SK-N-MC (cell line): ENCODE data around the gene TRIP10.
"Not testable (repeated sequence)": the region's sequence is repeated elsewhere in the genome, so short reads cannot be mapped to it uniquely, and the experiment has no call there.

Source experiments
- DNase-seq: peaks from one replicate; pipeline ENCODE4 v3.0.0-alpha.2; 2011; ENCODE audit warnings: low read depth, low spot score
- H3K27ac ChIP-seq: fragments of 200-600 bp; sonication (generic); 2 replicates; pipeline ENCODE4 v1.5.1; 2016; ENCODE audit warnings: mixed run types
- H3K36me3 ChIP-seq: fragments of 200-600 bp; sonication (generic); 2 replicates; pipeline ENCODE4 v1.6.1; 2017; ENCODE audit warnings: antibody characterized with exemption, low read length, mixed read lengths; ENCODE audit not compliant: insufficient read depth
- H3K4me3 ChIP-seq: fragments of 200-600 bp; sonication (generic); 2 replicates; pipeline ENCODE4 v1.5.1; 2016
- H3K9ac ChIP-seq: fragments of 200-600 bp; sonication (generic); 2 replicates; pipeline ENCODE4 v1.8.0; 2017; ENCODE audit warnings: mixed run types, mixed read lengths; ENCODE audit not compliant: insufficient read length
- H3K9me3 ChIP-seq: fragments of 200-600 bp; sonication (generic); 2 replicates; pipeline ENCODE4 v1.6.1; 2017; ENCODE audit warnings: low read depth, mild to moderate bottlenecking, antibody characterized with exemption, low read length, moderate library complexity, mixed read lengths
- EZH2 ChIP-seq: fragments of 200-600 bp; sonication (generic); IDR thresholded peaks from one replicate; pipeline ENCODE4 v1.6.1; 2017; ENCODE audit warnings: antibody characterized with exemption
- FOXP2 ChIP-seq: optimal IDR thresholded peaks from 2 replicates; pipeline ENCODE3; 2011; ENCODE audit warnings: mild to moderate bottlenecking, moderate library complexity; ENCODE audit not compliant: insufficient read depth; ENCODE audit errors: extremely low read length, control extremely low read depth
- POLR2AphosphoS5 ChIP-seq: IDR thresholded peaks from 2 replicates; pipeline ENCODE4 v1.6.1; 2012; ENCODE audit warnings: mild to moderate bottlenecking, low read depth, low read length, borderline replicate concordance

TRIP10 gene

DNA sequence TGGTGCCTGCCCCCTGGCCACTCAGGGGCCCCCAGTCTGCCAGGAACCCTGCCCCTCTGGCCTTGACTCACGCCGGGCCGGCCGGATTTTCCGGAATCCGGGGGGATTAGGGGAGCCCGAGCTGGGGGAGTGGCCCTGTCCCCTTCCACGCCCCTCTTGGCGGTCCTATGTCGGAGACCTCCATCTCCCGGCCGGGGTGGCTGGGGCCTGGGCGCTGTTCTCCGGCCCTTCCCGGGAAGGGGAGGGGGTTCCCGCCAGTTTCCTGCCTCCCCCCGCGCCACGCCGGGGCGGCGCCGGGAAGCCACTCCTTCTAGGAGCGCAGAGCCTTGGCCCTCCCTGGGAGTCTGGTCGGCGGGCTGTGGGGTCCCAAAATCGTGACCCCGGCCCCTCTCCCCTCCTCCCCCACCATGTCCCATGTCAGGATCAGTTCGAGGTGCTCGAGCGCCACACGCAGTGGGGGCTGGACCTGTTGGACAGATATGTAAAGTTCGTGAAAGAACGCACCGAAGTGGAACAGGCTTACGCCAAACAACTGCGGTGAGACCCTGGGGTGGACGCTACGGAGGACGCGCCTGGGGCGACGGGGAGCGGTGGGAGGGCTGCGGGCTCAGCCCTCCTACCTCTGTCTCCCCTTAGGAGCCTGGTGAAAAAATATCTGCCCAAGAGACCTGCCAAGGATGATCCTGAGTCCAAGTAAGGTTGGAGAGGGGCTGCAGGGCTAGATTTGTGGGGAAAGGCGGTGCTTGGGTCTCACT lies 1.3 kb downstream of the TRIP10 start:
- Histone ChIP-seq H3K27ac (no peak overlapping the region), H3K36me3 (peaks cover 24% of the 10 kb centered on the region), H3K9ac (peak overlapping the region; percentile 78), H3K9me3 (no peaks in the 10 kb centered on the region), H3K4me3 (peak overlapping the region; percentile 91)
- TF ChIP-seq FOXP2, result no peak
- no peak for TF ChIP-seq EZH2
- TF ChIP-seq POLR2AphosphoS5, result no peak
- DNase-seq, result no peak

DNA sequence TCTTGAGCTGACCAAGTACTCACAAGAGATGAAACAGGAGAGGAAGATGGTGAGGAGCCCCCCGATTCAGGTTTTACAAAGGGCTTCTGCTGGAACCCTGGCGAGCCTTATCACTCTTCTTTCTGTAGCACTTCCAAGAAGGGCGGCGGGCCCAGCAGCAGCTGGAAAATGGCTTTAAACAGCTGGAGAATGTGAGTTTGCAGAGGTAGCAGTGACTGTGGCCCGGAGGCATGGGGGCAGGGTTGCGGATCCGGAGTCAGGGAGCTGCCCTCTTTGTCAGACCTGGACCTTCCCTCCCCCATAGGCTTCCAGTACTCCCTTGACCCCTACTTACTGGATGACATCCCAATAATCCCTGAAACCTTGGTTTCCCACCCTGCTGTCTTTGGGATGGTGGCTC lies 3.6 kb downstream of the TRIP10 start:
- peaks cover 43% of the 10 kb centered on the region for H3K36me3 ChIP-seq
- DNase-seq, result no peak
- H3K27ac ChIP-seq, result no peak overlapping the region
- H3K9ac ChIP-seq, result no peak overlapping the region
- H3K9me3 ChIP-seq, result no peaks in the 10 kb centered on the region
- no peak overlapping the region for H3K4me3 ChIP-seq
- TF ChIP-seq FOXP2 (no peak), EZH2 (no peak), POLR2AphosphoS5 (no peak)

DNA sequence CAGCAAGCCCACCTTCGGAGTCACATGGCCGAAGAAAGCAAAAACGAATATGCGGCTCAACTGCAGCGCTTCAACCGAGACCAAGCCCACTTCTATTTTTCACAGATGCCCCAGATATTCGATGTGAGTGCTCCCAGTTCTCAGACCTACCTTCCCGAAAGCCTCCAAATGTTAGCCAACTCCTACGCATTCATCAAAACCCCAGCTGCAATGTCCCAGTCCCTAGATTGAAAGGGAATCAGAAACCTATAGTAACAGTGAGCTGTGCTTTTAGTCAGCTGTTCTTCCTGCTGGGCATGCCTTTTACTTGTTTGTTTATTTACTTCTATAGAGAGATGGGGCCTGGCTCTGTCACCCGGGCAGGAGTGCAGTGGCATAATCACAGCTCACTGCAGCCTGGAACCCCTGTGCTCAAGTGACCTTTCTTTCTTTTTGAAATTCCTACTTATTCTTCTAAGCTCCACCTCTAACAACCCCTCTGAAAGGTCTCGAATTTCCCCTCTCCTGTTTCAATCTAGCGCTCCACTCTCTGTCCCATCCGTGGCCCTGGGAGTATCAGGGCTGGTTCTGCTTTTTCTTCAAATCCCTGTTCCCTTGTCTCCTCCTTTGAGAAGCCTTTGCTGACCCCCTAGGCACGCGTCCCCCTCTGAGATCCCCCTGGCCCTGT lies 4.4 kb downstream of the TRIP10 start:
- no peak for DNase-seq
- no peak for TF ChIP-seq POLR2AphosphoS5
- no peak for TF ChIP-seq FOXP2
- no peak for TF ChIP-seq EZH2
- Histone ChIP-seq H3K4me3 (no peak overlapping the region), H3K9ac (no peak overlapping the region), H3K27ac (peak overlapping the region; percentile 48), H3K36me3 (peaks cover 50% of the 10 kb centered on the region), H3K9me3 (no peaks in the 10 kb centered on the region)

DNA sequence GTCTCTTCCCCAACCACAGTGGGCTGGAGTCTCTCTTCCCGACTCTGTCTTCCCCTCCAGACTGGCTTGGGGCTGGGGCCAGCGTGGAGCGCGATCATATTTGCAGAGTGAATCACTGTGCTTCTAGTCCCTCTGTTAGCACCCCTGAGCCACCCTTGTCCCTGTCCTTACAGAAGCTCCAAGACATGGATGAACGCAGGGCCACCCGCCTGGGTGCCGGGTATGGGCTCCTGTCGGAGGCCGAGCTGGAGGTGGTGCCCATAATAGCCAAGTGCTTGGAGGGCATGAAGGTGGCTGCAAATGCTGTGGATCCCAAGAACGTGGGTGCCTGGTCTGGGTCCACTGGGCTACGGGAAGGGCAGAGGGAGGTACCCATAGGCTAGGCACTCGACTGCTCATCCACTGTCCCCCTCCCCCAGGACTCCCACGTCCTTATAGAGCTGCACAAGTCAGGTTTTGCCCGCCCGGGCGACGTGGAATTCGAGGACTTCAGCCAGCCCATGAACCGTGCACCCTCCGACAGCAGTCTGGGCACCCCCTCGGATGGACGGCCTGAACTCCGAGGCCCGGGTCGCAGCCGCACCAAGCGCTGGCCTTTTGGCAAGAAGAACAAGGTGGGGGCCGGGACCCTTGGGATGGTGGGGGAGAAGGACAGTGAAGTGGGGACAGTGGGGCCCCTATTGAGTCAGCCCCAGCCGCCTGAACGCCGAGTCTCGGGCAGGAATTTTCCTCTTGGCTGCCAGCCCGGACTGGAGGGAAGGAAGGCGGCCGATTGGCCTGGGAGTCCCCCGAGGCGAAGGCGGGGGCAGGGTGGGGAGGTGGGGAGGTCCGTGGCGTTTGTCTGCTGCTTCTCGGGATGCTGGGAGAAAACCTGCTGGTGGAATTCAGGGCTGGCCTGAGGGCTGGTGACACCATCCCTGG lies 5.2 kb downstream of the TRIP10 start:
- no peak for TF ChIP-seq EZH2
- no peak for TF ChIP-seq POLR2AphosphoS5
- no peak for TF ChIP-seq FOXP2
- Histone ChIP-seq H3K27ac (peak overlapping the region; percentile 48), H3K36me3 (peaks cover 54% of the 10 kb centered on the region), H3K4me3 (peak overlapping the region; percentile 40), H3K9ac (no peak overlapping the region), H3K9me3 (no peaks in the 10 kb centered on the region)
- no peak for DNase-seq

- TF ChIP-seq FOXP2 (no peak), POLR2AphosphoS5 (no peak)
- Histone ChIP-seq H3K27ac (no peak overlapping the region), H3K36me3 (peaks cover 55% of the 10 kb centered on the region), H3K9me3 (no peaks in the 10 kb centered on the region), H3K4me3 (no peak overlapping the region), H3K9ac (no peak overlapping the region)
- DNase-seq, result no peak
Measured at GRCh38 chr19:6745965-6746364, 6.5 kb downstream of the TRIP10 start.

DNA sequence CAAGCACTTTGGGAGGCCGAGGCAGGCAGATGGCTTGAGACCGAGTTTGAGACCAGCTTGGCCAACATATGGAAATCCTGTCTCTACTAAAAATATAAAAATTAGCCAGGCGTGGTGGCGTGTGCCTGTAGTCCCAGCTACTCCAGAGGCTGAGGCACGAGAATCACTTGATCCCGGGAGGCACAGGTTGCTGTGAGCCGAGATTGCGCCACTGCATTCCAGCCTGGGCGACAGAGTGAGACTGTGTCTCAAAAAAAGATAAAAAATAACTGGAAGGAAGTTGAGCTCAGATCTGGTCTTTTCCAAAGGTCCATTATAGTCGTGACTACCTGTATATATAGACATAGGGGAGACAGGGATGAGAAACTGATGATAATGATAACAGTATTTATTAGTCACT lies 9.1 kb downstream of the TRIP10 start:
- H3K27ac ChIP-seq, DNase-seq, H3K9ac ChIP-seq, H3K9me3 ChIP-seq, H3K4me3 ChIP-seq: not testable (repeated sequence)
- H3K36me3 ChIP-seq, result peaks cover 49% of the 10 kb centered on the region

GRCh38 chr19:6750062-6750461 lies 10.6 kb downstream of the TRIP10 start:
- Histone ChIP-seq H3K9me3 (no peaks in the 10 kb centered on the region), H3K36me3 (peaks cover 37% of the 10 kb centered on the region), H3K4me3 (no peak overlapping the region), H3K9ac (no peak overlapping the region), H3K27ac (no peak overlapping the region)
- no peak for DNase-seq
- no peak for TF ChIP-seq FOXP2
- TF ChIP-seq EZH2, result no peak
- no peak for TF ChIP-seq POLR2AphosphoS5

DNA sequence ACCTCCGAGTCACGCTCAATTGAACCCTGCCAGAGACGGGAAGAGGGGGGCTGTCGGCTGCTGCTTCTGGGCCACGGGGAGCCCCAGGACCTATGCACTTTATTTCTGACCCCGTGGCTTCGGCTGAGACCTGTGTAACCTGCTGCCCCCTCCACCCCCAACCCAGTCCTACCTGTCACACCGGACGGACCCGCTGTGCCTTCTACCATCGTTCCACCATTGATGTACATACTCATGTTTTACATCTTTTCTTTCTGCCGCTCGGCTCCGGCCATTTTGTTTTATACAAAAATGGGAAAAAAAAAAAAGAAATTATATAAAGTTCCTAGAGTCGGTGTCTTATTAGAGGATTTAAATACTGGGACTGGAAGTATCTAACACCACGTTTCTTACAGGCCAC lies 11.7 kb downstream of the TRIP10 start:
- Histone ChIP-seq H3K36me3 (peaks cover 28% of the 10 kb centered on the region), H3K4me3 (no peak overlapping the region), H3K9me3 (no peaks in the 10 kb centered on the region), H3K27ac (no peak overlapping the region), H3K9ac (no peak overlapping the region)
- no peak for TF ChIP-seq FOXP2
- no peak for TF ChIP-seq POLR2AphosphoS5
- no peak for TF ChIP-seq EZH2
- DNase-seq, result no peak
